GM13976 (cell line): ENCODE results near the gene CEP170B.

Experiments used
- DNase-seq: peaks from one replicate; pipeline ENCODE4 v3.0.0; 2012; ENCODE audit warnings: low spot score
- in situ Hi-C: fragments of 300-500 bp; cut with MboI; formaldehyde crosslinking; loops from one replicate; pipeline ENCODE4 v1.12.0; 2022; ENCODE audit warnings: low sequenced_read_pairs, mixed read lengths, inconsistent platforms; ENCODE audit not compliant: unreplicated experiment
- TF ChIP-seq, protein P1 (sequence below): IDR thresholded peaks from 2 replicates; pipeline ENCODE4 v1.5.1; 2012; ENCODE audit warnings: borderline replicate concordance, mild to moderate bottlenecking; ENCODE audit not compliant: insufficient read depth; ENCODE audit errors: extremely low read depth, missing control alignments, control extremely low read depth

CEP170B gene

DNA sequence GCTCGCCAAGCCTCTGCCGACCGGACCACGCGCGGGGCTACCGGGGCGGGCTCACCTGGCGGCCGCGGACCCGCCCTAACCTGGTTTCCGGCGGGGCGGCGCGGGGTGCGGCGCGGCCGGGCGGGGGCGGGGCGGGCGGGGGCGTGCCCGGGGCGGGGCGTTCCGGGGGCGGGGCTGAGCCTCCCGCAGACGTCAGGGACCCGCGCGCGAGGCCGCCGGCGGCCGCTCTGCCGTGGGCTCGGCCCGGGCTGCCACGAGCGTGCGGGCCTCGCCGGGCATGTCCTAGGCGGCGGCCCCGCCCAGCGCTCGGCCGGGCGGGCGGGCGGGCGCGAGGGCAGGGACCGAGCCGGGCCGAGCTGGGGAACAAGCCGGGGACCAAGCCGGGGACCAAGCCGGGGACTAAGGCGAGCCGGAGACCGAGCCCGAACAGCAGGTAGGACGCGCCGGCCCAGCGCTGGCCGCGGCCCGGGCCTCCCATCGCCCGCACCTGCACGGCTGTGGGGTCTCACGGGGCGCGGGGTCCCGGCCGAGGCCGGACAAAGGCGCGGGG, at the start of gene CEP170B:
Gene CEP170B (plus strand): TSS at position 188 of the 550 bp plus-strand sequence. CDS start 3,183 bp downstream, outside the sequence.
- peak; percentile 88 for DNase-seq
- in situ Hi-C loops: no loop called here
- TF ChIP-seq, protein P1, sequence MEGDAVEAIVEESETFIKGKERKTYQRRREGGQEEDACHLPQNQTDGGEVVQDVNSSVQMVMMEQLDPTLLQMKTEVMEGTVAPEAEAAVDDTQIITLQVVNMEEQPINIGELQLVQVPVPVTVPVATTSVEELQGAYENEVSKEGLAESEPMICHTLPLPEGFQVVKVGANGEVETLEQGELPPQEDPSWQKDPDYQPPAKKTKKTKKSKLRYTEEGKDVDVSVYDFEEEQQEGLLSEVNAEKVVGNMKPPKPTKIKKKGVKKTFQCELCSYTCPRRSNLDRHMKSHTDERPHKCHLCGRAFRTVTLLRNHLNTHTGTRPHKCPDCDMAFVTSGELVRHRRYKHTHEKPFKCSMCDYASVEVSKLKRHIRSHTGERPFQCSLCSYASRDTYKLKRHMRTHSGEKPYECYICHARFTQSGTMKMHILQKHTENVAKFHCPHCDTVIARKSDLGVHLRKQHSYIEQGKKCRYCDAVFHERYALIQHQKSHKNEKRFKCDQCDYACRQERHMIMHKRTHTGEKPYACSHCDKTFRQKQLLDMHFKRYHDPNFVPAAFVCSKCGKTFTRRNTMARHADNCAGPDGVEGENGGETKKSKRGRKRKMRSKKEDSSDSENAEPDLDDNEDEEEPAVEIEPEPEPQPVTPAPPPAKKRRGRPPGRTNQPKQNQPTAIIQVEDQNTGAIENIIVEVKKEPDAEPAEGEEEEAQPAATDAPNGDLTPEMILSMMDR: no peak

DNA sequence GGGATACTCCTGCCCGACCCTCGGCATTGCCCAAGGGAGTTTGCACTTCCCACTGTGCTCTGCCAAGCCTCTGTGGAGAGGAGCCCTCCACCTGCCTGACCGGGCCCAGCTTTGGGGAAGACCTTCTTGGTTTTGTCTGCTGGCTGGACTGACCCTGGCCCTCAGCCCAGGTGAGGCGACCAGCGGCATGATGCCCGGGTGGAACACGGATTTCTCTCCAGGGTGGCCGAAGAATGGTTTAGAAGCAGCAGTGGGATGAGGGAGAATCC, 48.5 kb upstream of the CEP170B start:
- in situ Hi-C loops: no loop called here
- TF ChIP-seq, protein P1: no peak
- no peak for DNase-seq

- TF ChIP-seq, protein P1: no peak
- in situ Hi-C loops: no loop called here
- DNase-seq: no peak
Observed at GRCh38 chr14:104817930-104818713, 46.9 kb upstream of the CEP170B start.

DNA sequence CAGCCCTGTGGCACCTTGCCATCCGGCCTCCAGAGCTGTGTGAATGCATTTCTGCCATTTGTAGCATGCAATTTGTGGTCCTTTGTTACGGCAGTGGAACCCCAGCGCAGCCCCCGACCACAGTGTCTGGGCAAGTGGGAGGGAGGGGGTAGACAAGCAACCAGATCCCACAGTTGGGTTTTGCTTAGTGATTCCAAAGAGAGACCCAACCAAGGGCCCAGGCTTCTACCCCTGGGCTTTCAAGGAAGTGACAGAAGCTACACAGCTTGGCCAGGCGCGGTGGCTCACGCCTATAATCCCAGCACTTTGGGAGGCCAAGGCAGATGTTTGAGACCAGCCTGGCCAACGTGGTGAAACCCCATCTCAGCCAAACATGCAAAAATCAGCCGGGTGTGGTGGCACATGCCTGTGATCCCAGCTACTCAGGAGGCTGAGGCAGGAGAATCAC, 46.3 kb upstream of the CEP170B start:
- DNase-seq: no peak
- in situ Hi-C loops: no loop called here
- TF ChIP-seq, protein P1: no peak

DNA sequence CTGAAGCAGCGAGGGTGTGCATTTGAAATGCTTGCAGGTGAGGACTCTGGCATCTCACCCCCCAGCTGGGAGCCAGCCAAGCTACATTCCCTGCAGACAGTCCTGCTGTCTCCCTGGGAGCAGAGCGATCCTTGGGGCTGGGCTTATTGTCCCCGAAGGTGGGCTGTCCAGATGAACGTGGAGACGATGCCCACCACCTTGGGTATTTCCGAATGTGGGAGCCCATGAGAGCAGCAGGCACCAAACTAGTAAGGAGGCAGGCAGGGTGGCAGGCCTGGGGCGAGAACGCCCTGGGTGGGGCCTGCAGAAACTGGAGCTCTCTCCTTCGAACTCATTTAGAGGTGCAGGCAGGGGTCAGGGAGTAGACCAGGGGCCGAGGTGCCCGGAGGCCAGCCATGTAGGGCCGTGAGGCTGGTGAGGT, 45.7 kb upstream of the CEP170B start:
- DNase-seq: no peak
- TF ChIP-seq, protein P1: no peak
- in situ Hi-C loops: no loop called here

DNA sequence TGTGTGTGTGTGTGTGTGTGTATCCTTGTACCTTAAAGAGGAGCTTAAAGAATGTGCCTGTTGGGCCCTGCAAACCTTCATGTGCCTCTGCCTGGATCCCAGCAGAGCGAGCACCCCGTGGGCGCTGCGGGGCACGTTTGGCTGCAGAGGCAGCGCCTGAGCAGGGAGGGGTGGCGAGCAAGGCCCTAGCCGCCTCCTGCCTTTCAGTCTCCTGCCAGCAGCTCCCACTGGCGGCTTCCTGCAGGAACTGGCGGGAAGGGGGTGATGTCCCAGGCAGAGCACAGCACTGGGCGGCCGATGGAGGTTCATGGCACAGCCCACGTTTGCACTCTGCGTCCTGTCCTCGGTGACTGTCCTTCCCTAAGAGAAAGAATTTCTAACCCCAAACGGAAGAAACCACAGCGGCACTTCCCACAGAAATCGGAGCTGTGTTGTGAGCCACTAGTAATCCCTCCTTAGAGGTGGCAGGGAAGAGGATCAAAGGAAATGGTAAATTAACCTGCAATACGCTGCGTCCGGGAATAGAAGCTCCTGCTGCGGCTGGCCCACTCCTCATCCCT, 44.3 kb upstream of the CEP170B start:
- no peak for DNase-seq
- TF ChIP-seq, protein P1: no peak
- in situ Hi-C loops: no loop called here
